HEK293 (cell line): ENCODE measurements around the gene CDNF.
"Not testable (repeated sequence)": the region's sequence is repeated elsewhere in the genome, so short reads cannot be mapped to it uniquely, and the experiment has no call there.

ENCODE experiments used
- CTCF ChIA-PET: fragments of 350-600 bp; formaldehyde crosslinking; extraction: SDS; loops from one replicate; lab custom pipeline; 2021; ENCODE audit warnings: antibody characterized with exemption; lab: Yijun Ruan, JAX
- POLR2A ChIA-PET: fragments of 300-600 bp; formaldehyde crosslinking; extraction: SDS; loops from one replicate; lab custom pipeline; 2020; ENCODE audit warnings: antibody characterized with exemption, inconsistent platforms; lab: Yijun Ruan, JAX
- H3K27ac ChIP-seq: fragments of 200-500 bp; sonication (Bioruptor generic); 2 replicates; pipeline ENCODE4 v1.5.1; 2014; ENCODE audit warnings: low read depth, low read length, control low read depth, inconsistent platforms; ENCODE audit errors: extremely low read depth
- H3K36me3 ChIP-seq, 2 experiments: fragments of 200-500 bp in 1 of 2; sonication (Bioruptor generic) in 1 of 2; 1 replicate in 1 of 2; 2 replicates in 1 of 2; pipeline ENCODE4 v1.5.1; 2014 to 2017; ENCODE audit warnings: inconsistent platforms in 2 of 2, low read length in 2 of 2; ENCODE audit not compliant: control insufficient read depth in 2 of 2, insufficient read depth in 1 of 2
- H3K4me1 ChIP-seq: fragments of 200-500 bp; sonication (Bioruptor generic); 2 replicates; pipeline ENCODE4 v1.5.1; 2014; ENCODE audit warnings: mild to moderate bottlenecking, low read length, inconsistent platforms; ENCODE audit not compliant: control insufficient read depth, insufficient read depth
- H3K4me3 ChIP-seq: 2 replicates; pipeline ENCODE4 v1.5.1; 2011; ENCODE audit warnings: low read depth, mild to moderate bottlenecking, control low read depth, low read length, moderate library complexity
- H3K9me3 ChIP-seq: fragments of 200-500 bp; sonication (Bioruptor generic); 2 replicates; pipeline ENCODE4 v1.5.1; 2014; ENCODE audit warnings: low read depth, low read length, inconsistent platforms; ENCODE audit not compliant: control insufficient read depth, insufficient read depth
- HOXC10 ChIP-seq: sonication (generic); formaldehyde crosslinking; IDR thresholded peaks from 2 replicates; pipeline ENCODE4 v1.8.1; 2023; ENCODE audit warnings: mild to moderate bottlenecking, missing genetic modification reagents
- KLF16 ChIP-seq: fragments of 450-650 bp; formaldehyde crosslinking; IDR thresholded peaks from 2 replicates; pipeline ENCODE4 v1.5.1; 2017; ENCODE audit warnings: missing biosample characterization, missing genetic modification characterization
- REST ChIP-seq: fragments of 450-650 bp; formaldehyde crosslinking; IDR thresholded peaks from 2 replicates; pipeline ENCODE4 v1.5.1; 2016; ENCODE audit warnings: missing biosample characterization, missing genetic modification characterization
- SCRT1 ChIP-seq: fragments of 450-650 bp; formaldehyde crosslinking; IDR thresholded peaks from 2 replicates; pipeline ENCODE4 v1.5.1; 2016; ENCODE audit warnings: missing biosample characterization, missing genetic modification characterization, borderline replicate concordance
- SCRT2 ChIP-seq: fragments of 450-650 bp; formaldehyde crosslinking; IDR thresholded peaks from 2 replicates; pipeline ENCODE4 v1.5.1; 2016; ENCODE audit warnings: missing biosample characterization, missing genetic modification characterization
- SP3 ChIP-seq: fragments of 450-650 bp; formaldehyde crosslinking; IDR thresholded peaks from 2 replicates; pipeline ENCODE4 v1.5.1; 2016; ENCODE audit warnings: missing biosample characterization, missing genetic modification characterization
- ZEB2 ChIP-seq: fragments of 450-650 bp; formaldehyde crosslinking; IDR thresholded peaks from 2 replicates; pipeline ENCODE4 v1.5.1; 2016; ENCODE audit warnings: missing biosample characterization, missing genetic modification characterization
- ZNF121 ChIP-seq: fragments of 450-650 bp; formaldehyde crosslinking; IDR thresholded peaks from 2 replicates; pipeline ENCODE4 v1.5.1; 2016; ENCODE audit warnings: missing biosample characterization, missing genetic modification characterization
- ZNF146 ChIP-seq: fragments of 450-650 bp; formaldehyde crosslinking; IDR thresholded peaks from 2 replicates; pipeline ENCODE4 v1.5.1; 2016; ENCODE audit warnings: missing biosample characterization, missing genetic modification characterization
- ZNF202 ChIP-seq: fragments of 450-650 bp; formaldehyde crosslinking; IDR thresholded peaks from 2 replicates; pipeline ENCODE4 v1.5.1; 2016; ENCODE audit warnings: missing biosample characterization, missing genetic modification characterization, borderline replicate concordance
- ZNF239 ChIP-seq: fragments of 450-650 bp; formaldehyde crosslinking; IDR thresholded peaks from 2 replicates; pipeline ENCODE4 v1.5.1; 2016; ENCODE audit warnings: missing biosample characterization, missing genetic modification characterization
- ZNF266 ChIP-seq: fragments of 450-650 bp; formaldehyde crosslinking; IDR thresholded peaks from 2 replicates; pipeline ENCODE4 v1.5.1; 2016; ENCODE audit warnings: missing biosample characterization, missing genetic modification characterization, low read depth
- ZNF350 ChIP-seq: fragments of 450-650 bp; formaldehyde crosslinking; IDR thresholded peaks from 2 replicates; pipeline ENCODE4 v1.5.0; 2017; ENCODE audit warnings: missing biosample characterization, mild to moderate bottlenecking, missing genetic modification characterization
- ZNF354C ChIP-seq: fragments of 450-650 bp; formaldehyde crosslinking; IDR thresholded peaks from 2 replicates; pipeline ENCODE4 v1.5.1; 2016; ENCODE audit warnings: missing biosample characterization, missing genetic modification characterization, low read depth, borderline replicate concordance
- ZNF596 ChIP-seq: fragments of 450-650 bp; IDR thresholded peaks from 2 replicates; pipeline ENCODE4 v1.5.0; 2018; ENCODE audit warnings: missing biosample characterization, mild to moderate bottlenecking, missing genetic modification characterization, moderate library complexity
- ZNF830 ChIP-seq: fragments of 450-650 bp; IDR thresholded peaks from 2 replicates; pipeline ENCODE4 v1.5.0; 2018; ENCODE audit warnings: missing biosample characterization, missing genetic modification characterization, low read depth, mild to moderate bottlenecking, moderate library complexity

CDNF gene

DNA sequence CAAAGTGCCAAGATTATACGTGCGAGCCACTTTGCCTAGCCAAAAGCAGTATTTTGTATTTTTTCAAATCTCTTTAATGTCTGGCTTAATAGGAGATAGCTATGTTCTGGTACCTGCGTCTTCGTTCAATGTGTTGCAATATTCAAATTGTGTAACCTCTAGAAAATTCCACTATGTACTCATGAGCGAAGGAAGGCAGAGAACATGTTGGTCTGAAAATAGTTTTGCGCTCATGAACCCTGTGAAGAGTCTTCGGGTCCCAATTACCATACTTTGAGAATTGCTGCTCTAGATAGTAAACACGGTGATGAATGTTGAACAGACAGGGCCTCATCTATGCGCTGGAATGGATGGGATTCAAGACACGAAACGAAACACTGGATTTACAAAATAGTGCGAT is 38.1 kb upstream of the CDNF start (continued):
- TF ChIP-seq REST (no peak), ZNF266 (tag by site-specific recombination) (no peak), ZNF239 (no peak), ZNF596 (tag by site-specific recombination) (no peak), ZNF350 (no peak), KLF16 (tag by site-specific recombination) (no peak), ZNF202 (tag by site-specific recombination) (no peak), SP3 (tag by site-specific recombination) (no peak), ZNF121 (tag by site-specific recombination) (no peak), HOXC10 (CRISPR knock-in tag) (no peak)

DNA sequence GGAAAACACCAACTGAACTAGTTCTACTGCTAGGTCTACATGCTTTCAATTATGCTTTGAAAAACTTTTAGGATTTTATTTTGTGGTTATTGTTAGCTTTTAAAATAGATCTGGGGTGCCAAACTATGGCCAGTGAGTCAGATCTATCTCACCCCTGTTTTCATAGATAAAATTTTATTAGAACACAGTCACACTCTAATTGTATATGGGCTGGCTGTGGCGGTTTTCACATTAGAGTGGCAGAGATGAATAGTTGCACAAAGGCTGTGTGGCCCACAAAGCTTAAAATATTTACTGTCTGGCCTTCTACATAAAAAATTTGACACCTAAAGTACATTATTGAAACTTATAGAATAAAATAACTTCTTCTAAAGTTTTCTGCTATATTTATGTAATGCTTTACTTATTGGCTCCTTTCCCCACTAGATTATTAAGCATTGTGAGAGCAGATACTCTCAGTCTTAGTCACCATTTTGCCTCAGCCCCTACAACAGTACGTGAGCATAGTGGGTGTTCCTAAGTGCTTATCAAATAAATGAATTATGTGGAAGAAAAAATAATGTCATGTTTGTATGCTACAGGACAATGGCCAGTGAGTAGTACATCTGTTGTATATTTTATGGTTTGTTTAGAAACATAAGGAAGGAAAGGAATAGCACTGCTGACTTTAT is 35.4 kb upstream of the CDNF start:
- CTCF ChIA-PET, result interaction anchor here (0.6 to 1.4 kb wide), 2 partner anchors 16 to 336 kb away, joined by 4 to 8 read pairs; no protein-coding TSS in a partner anchor
- POLR2A ChIA-PET, result no interaction called here
- H3K4me3 ChIP-seq, result no peak overlapping the region
- TF ChIP-seq ZNF830 (tag by site-specific recombination) (no peak), ZEB2 (tag by site-specific recombination) (no peak), ZNF354C (tag by site-specific recombination) (no peak)
- no peaks in the 10 kb centered on the region for H3K9me3 ChIP-seq
- no peaks in the 10 kb centered on the region for H3K4me1 ChIP-seq
- no peak overlapping the region for H3K27ac ChIP-seq
- H3K36me3 ChIP-seq, result peaks cover 25 to 41% of the 10 kb centered on the region in 2 experiments

DNA sequence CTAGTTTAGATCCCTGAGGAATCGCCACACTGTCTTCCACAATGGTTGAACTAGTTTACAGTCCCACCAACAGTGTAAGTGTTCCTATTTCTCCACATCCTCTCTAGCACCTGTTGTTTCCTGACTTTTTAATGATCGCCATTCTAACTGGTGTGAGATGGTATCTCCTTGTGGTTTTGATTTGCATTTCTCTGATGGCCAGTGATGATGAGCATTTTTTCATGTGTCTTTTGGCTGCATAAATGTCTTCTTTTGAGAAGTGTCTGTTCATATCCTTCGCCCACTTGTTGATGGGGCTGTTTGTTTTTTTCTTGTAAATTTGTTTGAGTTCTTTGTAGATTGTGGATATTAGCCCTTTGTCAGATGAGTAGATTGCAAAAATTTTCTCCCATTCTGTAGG is 27.0 kb upstream of the CDNF start:
- CTCF ChIA-PET, H3K27ac ChIP-seq, POLR2A ChIA-PET, H3K9me3 ChIP-seq, H3K4me3 ChIP-seq, H3K4me1 ChIP-seq: not testable (repeated sequence)
- peaks cover 33 to 55% of the 10 kb centered on the region in 2 experiments for H3K36me3 ChIP-seq
- TF ChIP-seq SCRT1 (peak; percentile 84; the same call in 1 of the 2 replicates), SCRT2 (peak; percentile 88)

GRCh38 chr10:14864466-14864865 is 26.6 kb upstream of the CDNF start:
- H3K9me3 ChIP-seq, H3K27ac ChIP-seq, H3K4me3 ChIP-seq, CTCF ChIA-PET, POLR2A ChIA-PET, H3K4me1 ChIP-seq: not testable (repeated sequence)
- H3K36me3 ChIP-seq, result peaks cover 30 to 51% of the 10 kb centered on the region in 2 experiments
- TF ChIP-seq ZNF146 (tag by site-specific recombination), result peak; percentile 95
